ENCODE results near the gene NBDY.

The NBDY gene

DNA sequence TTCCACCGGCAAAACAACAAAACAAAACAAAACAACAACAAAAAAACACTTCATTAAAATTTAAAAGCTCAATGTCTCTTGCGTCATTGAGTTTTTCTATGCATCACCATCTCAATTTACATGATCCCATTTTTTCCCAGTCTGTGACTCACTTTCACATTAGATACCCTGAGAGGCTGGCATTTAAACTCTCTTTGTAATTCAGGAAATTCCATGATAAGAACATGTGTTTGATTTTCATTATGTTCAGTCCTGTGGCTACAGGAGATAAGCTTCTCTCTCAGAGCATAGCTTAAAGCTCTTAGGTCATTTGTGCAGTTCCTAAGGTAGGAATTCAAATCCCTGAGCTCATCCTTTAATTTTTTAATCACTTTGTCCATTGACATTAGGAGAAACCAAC, 104.6 kb downstream of the NBDY start:
- H3K9ac ChIP-seq (ENCODE audit: low read length) = no peak overlapping the region
- H3K9me3 ChIP-seq (ENCODE audit: control insufficient read depth, low read length) = no peaks in the 10 kb centered on the region
- no peaks in the 10 kb centered on the region for H3K4me1 ChIP-seq (ENCODE audit: control insufficient read depth, insufficient read depth, low read length)
- no peaks in the 10 kb centered on the region for H3K36me3 ChIP-seq (ENCODE audit: control insufficient read depth, insufficient read depth, low read length)
- no peaks in the 10 kb centered on the region for H3K27me3 ChIP-seq (ENCODE audit: control insufficient read depth, insufficient read depth, low read length)
- no peak overlapping the region for H3K4me3 ChIP-seq (ENCODE audit: low read length)

DNA sequence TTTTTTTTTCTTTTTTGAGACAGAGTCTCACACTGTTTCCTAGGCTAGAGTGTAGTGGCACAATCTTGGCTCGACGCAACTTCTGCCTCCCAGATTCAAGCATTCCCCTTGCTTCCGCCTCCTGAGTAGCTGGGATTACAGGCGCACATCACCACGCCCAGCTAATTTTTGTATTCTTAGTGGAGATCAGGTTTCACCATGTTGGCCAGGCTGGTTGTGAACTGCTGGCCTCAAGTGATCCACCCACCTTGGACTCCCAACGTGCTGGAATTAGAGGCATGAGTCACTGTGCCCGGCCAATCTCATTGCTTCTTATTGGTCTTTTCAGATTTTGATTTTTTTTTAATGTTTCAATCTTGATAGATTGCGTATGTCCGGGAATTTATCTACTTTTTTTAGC, 124.4 kb downstream of the NBDY start:
- Histone ChIP-seq H3K36me3 (ENCODE audit: control insufficient read depth, insufficient read depth, low read length) (no peaks in the 10 kb centered on the region), H3K4me1 (ENCODE audit: control insufficient read depth, insufficient read depth, low read length) (no peaks in the 10 kb centered on the region), H3K4me3 (ENCODE audit: low read length) (no peak overlapping the region), H3K9ac (ENCODE audit: low read length) (no peak overlapping the region), H3K9me3 (ENCODE audit: control insufficient read depth, low read length) (no peaks in the 10 kb centered on the region), H3K27me3 (ENCODE audit: control insufficient read depth, insufficient read depth, low read length) (no peaks in the 10 kb centered on the region)

DNA sequence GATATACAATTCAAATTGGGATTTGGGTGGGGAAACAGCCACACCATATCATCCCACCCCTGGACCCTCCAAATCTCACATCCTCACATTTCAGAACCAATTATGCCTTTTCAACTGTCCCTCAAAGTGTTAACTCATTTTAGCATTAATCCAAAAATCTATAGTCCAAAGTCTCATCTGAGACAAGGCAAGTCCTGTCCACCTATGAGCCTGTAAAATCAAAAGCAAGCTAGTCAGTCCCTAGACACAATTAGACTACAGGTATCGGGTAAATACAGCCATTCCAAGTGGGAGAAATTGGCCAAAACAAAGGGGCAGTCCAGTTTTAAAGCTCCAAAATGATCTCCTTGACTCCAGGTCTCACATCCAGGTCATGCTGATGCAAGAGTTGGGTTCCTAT, 128.0 kb downstream of the NBDY start:
- Histone ChIP-seq H3K4me1 (ENCODE audit: control insufficient read depth, insufficient read depth, low read length) (no peaks in the 10 kb centered on the region), H3K27me3 (ENCODE audit: control insufficient read depth, insufficient read depth, low read length) (no peaks in the 10 kb centered on the region), H3K9ac (ENCODE audit: low read length) (no peak overlapping the region), H3K36me3 (ENCODE audit: control insufficient read depth, insufficient read depth, low read length) (no peaks in the 10 kb centered on the region), H3K4me3 (ENCODE audit: low read length) (no peak overlapping the region), H3K9me3 (ENCODE audit: control insufficient read depth, low read length) (no peaks in the 10 kb centered on the region)

- Histone ChIP-seq H3K4me3 (ENCODE audit: low read length) (no peak overlapping the region), H3K27me3 (ENCODE audit: control insufficient read depth, insufficient read depth, low read length) (no peaks in the 10 kb centered on the region), H3K9ac (ENCODE audit: low read length) (no peak overlapping the region), H3K4me1 (ENCODE audit: control insufficient read depth, insufficient read depth, low read length) (no peaks in the 10 kb centered on the region), H3K9me3 (ENCODE audit: control insufficient read depth, low read length) (no peaks in the 10 kb centered on the region), H3K36me3 (ENCODE audit: control insufficient read depth, insufficient read depth, low read length) (no peaks in the 10 kb centered on the region)
Observed at GRCh38 chrX:56860888-56861287, 131.8 kb downstream of the NBDY start.

Measured in mucosa of stomach (tissue), 1 donor.